Endothelial cell of umbilical vein (primary cell): ENCODE measurements around the gene NFYC. TPM values are rescaled to one million over a fixed set of nuclear protein-coding genes. Genes with fewer than 3 reads are reported as not detected.

Experiments
- BruUV-seq: library from RNA; stranded (reverse); fragments of 400-500 nt; replicated peaks from 2 replicates; lab custom pipeline; 2021; lab: Mats Ljungman, UMichigan
- CTCF ChIA-PET: fragments of 300-600, 350-600 bp; sonication (Branson Sonifier 250); formaldehyde crosslinking; loops from one replicate; lab custom pipeline; 2021; ENCODE audit warnings: antibody characterized with exemption, inconsistent platforms; lab: Charles Lee
- POLR2A ChIA-PET: fragments of 300-600, 350-600 bp; sonication (Branson Sonifier 250); formaldehyde crosslinking; loops from one replicate; lab custom pipeline; 2021; ENCODE audit warnings: antibody characterized with exemption, inconsistent platforms; lab: Charles Lee
- DNase-seq: peaks from one replicate; pipeline ENCODE4 v3.0.0-alpha.2; 2011; ENCODE audit warnings: low read depth, low spot score
- FAIRE-seq: peaks from 2 replicates; lab custom pipeline; 2011; peaks lifted over from hg19 to GRCh38; lab: Jason Lieb, UNC
- H2AFZ ChIP-seq: 2 replicates; pipeline ENCODE4 v1.6.0; 2012; ENCODE audit warnings: low read depth, low read length, control low read depth, inconsistent platforms
- H3K27ac ChIP-seq: 2 replicates; pipeline ENCODE4 v1.5.1; 2011; ENCODE audit warnings: low read depth, mild to moderate bottlenecking, control low read depth, low read length, moderate library complexity; ENCODE audit not compliant: insufficient read depth
- H3K27me3 ChIP-seq, 2 experiments: 2 replicates each; pipeline versions ENCODE4 v1.6.0 to v1.6.1; 2011; ENCODE audit warnings: low read length in 2 of 2, mixed read lengths in 1 of 2; ENCODE audit not compliant: control insufficient read depth in 2 of 2, insufficient read depth in 2 of 2
- H3K36me3 ChIP-seq, 2 experiments: 2 replicates in 1 of 2; 3 replicates in 1 of 2; pipeline ENCODE4 v1.5.1; 2011; ENCODE audit warnings: low read length in 2 of 2, mild to moderate bottlenecking in 1 of 2, moderate library complexity in 1 of 2; ENCODE audit not compliant: control insufficient read depth in 2 of 2, insufficient read depth in 2 of 2; ENCODE audit errors: extremely low read depth in 1 of 2
- H3K4me1 ChIP-seq: 3 replicates; pipeline ENCODE4 v1.5.1; 2011; ENCODE audit warnings: mild to moderate bottlenecking, low read length; ENCODE audit not compliant: control insufficient read depth, insufficient read depth; ENCODE audit errors: extremely low read depth
- H3K4me2 ChIP-seq: 2 replicates; pipeline ENCODE4 v1.6.1; 2011; ENCODE audit warnings: low read length, control low read depth, mixed read lengths; ENCODE audit not compliant: insufficient read depth
- H3K4me3 ChIP-seq, 3 experiments: fragments of 200-600 bp in 1 of 3; sonication (generic), shearing (Covaris generic) in 1 of 3; replicated peaks in 1 of 3; 2 replicates each; pipeline ENCODE4 v1.5.1; 2011 to 2016; ENCODE audit warnings: control low read depth in 3 of 3, low read length in 3 of 3, mild to moderate bottlenecking in 2 of 3, inconsistent platforms in 1 of 3, low read depth in 1 of 3, moderate library complexity in 1 of 3; ENCODE audit not compliant: insufficient read depth in 1 of 3
- H3K79me2 ChIP-seq: 2 replicates; pipeline ENCODE4 v1.6.0; 2012; ENCODE audit warnings: low read length, inconsistent platforms; ENCODE audit not compliant: control insufficient read depth, insufficient read depth
- H3K9ac ChIP-seq: replicated peaks from 2 replicates; pipeline ENCODE3; 2011; ENCODE audit warnings: low read length, control low read depth; ENCODE audit not compliant: insufficient read depth; ENCODE audit errors: extremely low read depth
- H3K9me1 ChIP-seq: replicated peaks from 3 replicates; pipeline ENCODE4 v1.6.0; 2011; ENCODE audit warnings: mild to moderate bottlenecking, low read length; ENCODE audit not compliant: control insufficient read depth, insufficient read depth; ENCODE audit errors: extremely low read depth
- H3K9me3 ChIP-seq: replicated peaks from 2 replicates; pipeline ENCODE4 v1.5.1; 2012; ENCODE audit warnings: low read length, inconsistent platforms; ENCODE audit not compliant: control insufficient read depth, insufficient read depth
- H4K20me1 ChIP-seq: replicated peaks from 2 replicates; pipeline ENCODE3; 2011; ENCODE audit warnings: mild to moderate bottlenecking, low read length; ENCODE audit not compliant: control insufficient read depth, insufficient read depth; ENCODE audit errors: extremely low read depth
- CTCF ChIP-seq, 2 donors: IDR thresholded peaks; 1 replicate in 1 of 2; 2 replicates in 1 of 2; pipeline ENCODE4 v1.5.1; 2011; ENCODE audit warnings: low read length in 2 of 2, mild to moderate bottlenecking in 2 of 2, moderate library complexity in 2 of 2, control low read depth in 1 of 2, inconsistent platforms in 1 of 2, low read depth in 1 of 2; ENCODE audit not compliant: insufficient read depth in 1 of 2; ENCODE audit errors: extremely low read depth in 1 of 2
- EZH2 ChIP-seq: IDR thresholded peaks from 2 replicates; pipeline ENCODE4 v1.6.1; 2012; ENCODE audit warnings: borderline replicate concordance, low read depth, mild to moderate bottlenecking, moderate library complexity, low read length, inconsistent platforms; ENCODE audit not compliant: severe bottlenecking
- FOS ChIP-seq: IDR thresholded peaks from 2 replicates; pipeline ENCODE4 v1.6.1; 2011; ENCODE audit warnings: mild to moderate bottlenecking, low read length, moderate library complexity, borderline replicate concordance; ENCODE audit not compliant: insufficient read depth
- GATA2 ChIP-seq: IDR thresholded peaks from 2 replicates; pipeline ENCODE4 v1.7.0; 2011; ENCODE audit warnings: low read depth, mild to moderate bottlenecking, moderate library complexity, mixed read lengths, low read length; ENCODE audit not compliant: insufficient read length, insufficient read depth
- JUN ChIP-seq: IDR thresholded peaks from 2 replicates; pipeline ENCODE4 v1.6.1; 2011; ENCODE audit warnings: borderline replicate concordance, low read depth; ENCODE audit not compliant: insufficient read length, insufficient read depth
- MYC ChIP-seq: IDR thresholded peaks from one replicate; pipeline ENCODE4 v1.6.1; 2011; ENCODE audit warnings: mild to moderate bottlenecking, low read depth, low read length
- POLR2AphosphoS5 ChIP-seq: IDR thresholded peaks from 2 replicates; pipeline ENCODE4 v1.6.1; 2012; ENCODE audit warnings: low read depth, mild to moderate bottlenecking, control low read depth, low read length, moderate library complexity; ENCODE audit not compliant: insufficient read depth
- dilution Hi-C: fragments of 300-500 bp; cut with MboI; formaldehyde crosslinking; loops from one replicate; pipeline ENCODE4 v1.15.0; 2019; ENCODE audit warnings: low sequenced_read_pairs; ENCODE audit not compliant: extremely low pct_ligation_motif_present
- intact Hi-C: fragments of 100-400 bp; cut with micrococcal nuclease; formaldehyde crosslinking; loops from one replicate; pipeline ENCODE4 v1.10.0; 2022
- polyA plus RNA-seq, 4 experiments: library from polyadenylated mRNA; depleted of rRNA in 3 of 4; stranded (reverse) in 3 of 4; unstranded in 1 of 4; fragments of >200 nt; gene quantifications; 2 replicates each; pipeline versions ENCODE4 v1.2.1 to v1.2.3, GENCODE V29; 2011 to 2012; ENCODE audit warnings: missing spikeins in 1 of 4
- total RNA-seq: library from RNA; stranded (reverse); gene quantifications from 2 replicates; pipeline ENCODE4 v1.2.3, GENCODE V29; 2021

Gene NFYC
- total and polyA plus RNA-seq, 2 donors (not counting 3 experiments of a cell fraction or from before 2014, with no cell fraction given): 51.1 to 81.7 TPM

- peak overlapping the region in 2 of 3 experiments; percentile 46 to 72 for H3K4me3 ChIP-seq
- no peak for DNase-seq
- peak overlapping the region; percentile 65 for H3K9ac ChIP-seq
- H2AFZ ChIP-seq: peak overlapping the region; percentile 16
- H4K20me1 ChIP-seq: peaks cover 3% of the 10 kb centered on the region
- peaks cover 26% of the 10 kb centered on the region for H3K4me1 ChIP-seq
- peaks cover 0 to under 1% of the 10 kb centered on the region in 2 experiments for H3K36me3 ChIP-seq
- peak overlapping the region; percentile 4 for H3K27ac ChIP-seq
- no peaks in the 10 kb centered on the region for H3K27me3 ChIP-seq
- H3K9me1 ChIP-seq: no peaks in the 10 kb centered on the region
- H3K4me2 ChIP-seq: peak overlapping the region; percentile 46
- CTCF ChIA-PET: interaction anchor here (1.0 kb wide), 1 partner anchor 65 kb away, joined by 3 read pairs; no protein-coding TSS in a partner anchor
- dilution Hi-C loops (no loop called here), intact Hi-C loops (loop anchor here (1.0 kb wide), 1 partner anchor 16 kb away; no protein-coding TSS in a partner anchor)
- peaks cover 30% of the 10 kb centered on the region for H3K79me2 ChIP-seq
- no TSS peak for BruUV-seq
- FAIRE-seq: no peak
- POLR2A ChIA-PET: no interaction called here
- no peaks in the 10 kb centered on the region for H3K9me3 ChIP-seq
- TF ChIP-seq GATA2: no peak
- TF ChIP-seq CTCF (IDR thresholded peaks at IDR 0.05; ENCODE audit: extremely low read depth in 1 of 2, insufficient read depth in 1 of 2, low read depth in 1 of 2, low read length in 2 of 2): no peak
- TF ChIP-seq POLR2AphosphoS5: no peak
- TF ChIP-seq JUN: no peak
- no peak for TF ChIP-seq MYC
- no peak for TF ChIP-seq FOS
- TF ChIP-seq EZH2: no peak
Observed at GRCh38 chr1:40708750-40709099, 17.2 kb downstream of the NFYC start.
